HL-60 (cell line): Measurements from ENCODE around the gene SH3RF2.

ENCODE experiments used
- DNase-seq, 2 experiments: peaks; one replicate each; pipeline ENCODE4 v3.0.0-alpha.2; 2010 to 2020; ENCODE audit warnings: low read depth in 1 of 2, low spot score in 1 of 2
- H3K27ac ChIP-seq: fragments of 250-450 bp; sonication (Bioruptor Pico); replicated peaks from 2 replicates; pipeline ENCODE4 v1.5.1; 2020; ENCODE audit warnings: mild to moderate bottlenecking, moderate library complexity
- H3K27me3 ChIP-seq: fragments of 250-450 bp; sonication (Bioruptor Pico); 2 replicates; pipeline ENCODE4 v1.5.1; 2021; ENCODE audit warnings: mild to moderate bottlenecking, moderate library complexity; ENCODE audit not compliant: insufficient read depth, poor library complexity, severe bottlenecking
- H3K4me3 ChIP-seq: replicated peaks from 2 replicates; pipeline ENCODE4 v1.5.1; 2011; ENCODE audit warnings: mild to moderate bottlenecking, control low read depth, low read length; ENCODE audit not compliant: insufficient read depth
- CTCF ChIP-seq: IDR thresholded peaks from one replicate; pipeline ENCODE4 v1.5.1; 2011; ENCODE audit warnings: low read length, control low read depth, inconsistent platforms; ENCODE audit not compliant: insufficient read depth
- GABPA ChIP-seq: IDR thresholded peaks from 2 replicates; pipeline ENCODE4 v1.6.1; 2012; ENCODE audit warnings: low read depth
- POLR2AphosphoS5 ChIP-seq: IDR thresholded peaks from 2 replicates; pipeline ENCODE4 v1.6.1; 2012; ENCODE audit warnings: low read depth
- REST ChIP-seq: IDR thresholded peaks from 2 replicates; pipeline ENCODE4 v1.6.1; 2012; ENCODE audit warnings: low read depth; ENCODE audit not compliant: insufficient replicate concordance
- SPI1 ChIP-seq: IDR thresholded peaks from 2 replicates; pipeline ENCODE4 v1.6.1; 2012; ENCODE audit warnings: low read depth, mild to moderate bottlenecking, borderline replicate concordance

Gene SH3RF2

GRCh38 chr5:145941448-145942130, 5.2 kb downstream of the SH3RF2 start:
- no peak for DNase-seq
- peaks cover 18% of the 10 kb centered on the region for H3K27me3 ChIP-seq
- no peak overlapping the region for H3K4me3 ChIP-seq
- H3K27ac ChIP-seq = no peak overlapping the region
- TF ChIP-seq SPI1 (no peak), CTCF (no peak), GABPA (no peak), REST (no peak), POLR2AphosphoS5 (no peak)

GRCh38 chr5:145942201-145942600, 5.8 kb downstream of the SH3RF2 start:
- Histone ChIP-seq H3K4me3 (no peak overlapping the region), H3K27me3 (peaks cover 14% of the 10 kb centered on the region), H3K27ac (no peak overlapping the region)
- no peak for TF ChIP-seq POLR2AphosphoS5
- TF ChIP-seq GABPA = no peak
- no peak for TF ChIP-seq REST
- no peak for TF ChIP-seq CTCF
- no peak for TF ChIP-seq SPI1
- no peak for DNase-seq

GRCh38 chr5:145942749-145943148, 6.4 kb downstream of the SH3RF2 start:
- DNase-seq = no peak

More at GRCh38 chr5:145942749-145943148, 6.4 kb downstream of the SH3RF2 start:
- TF ChIP-seq GABPA (no peak), POLR2AphosphoS5 (no peak), SPI1 (no peak), CTCF (no peak), REST (no peak)
- H3K27ac ChIP-seq = no peak overlapping the region
- peaks cover 9% of the 10 kb centered on the region for H3K27me3 ChIP-seq
- H3K4me3 ChIP-seq = no peak overlapping the region
